Erythroblast (primary cell): ENCODE results near the gene SPARC.

ENCODE experiments used
- GATA1 ChIP-seq: IDR thresholded peaks from 2 replicates; pipeline ENCODE4 v1.6.1; 2011; ENCODE audit warnings: low read depth, mild to moderate bottlenecking, control low read depth, low read length, moderate library complexity
- POLR2A ChIP-seq: IDR thresholded peaks from 2 replicates; pipeline ENCODE4 v1.6.1; 2011; ENCODE audit warnings: mild to moderate bottlenecking, low read length

- TF ChIP-seq POLR2A (no peak), GATA1 (no peak)
Measured at GRCh38 chr5:151632524-151632923, 54.2 kb downstream of the SPARC start.
